ENCODE results near the gene DNAJA3. TPM values are rescaled to one million over a fixed set of nuclear protein-coding genes. Genes with fewer than 3 reads are reported as not detected.

The DNAJA3 gene
- total RNA-seq, 1 experiment from 2014 or later = 93.3 TPM

DNA sequence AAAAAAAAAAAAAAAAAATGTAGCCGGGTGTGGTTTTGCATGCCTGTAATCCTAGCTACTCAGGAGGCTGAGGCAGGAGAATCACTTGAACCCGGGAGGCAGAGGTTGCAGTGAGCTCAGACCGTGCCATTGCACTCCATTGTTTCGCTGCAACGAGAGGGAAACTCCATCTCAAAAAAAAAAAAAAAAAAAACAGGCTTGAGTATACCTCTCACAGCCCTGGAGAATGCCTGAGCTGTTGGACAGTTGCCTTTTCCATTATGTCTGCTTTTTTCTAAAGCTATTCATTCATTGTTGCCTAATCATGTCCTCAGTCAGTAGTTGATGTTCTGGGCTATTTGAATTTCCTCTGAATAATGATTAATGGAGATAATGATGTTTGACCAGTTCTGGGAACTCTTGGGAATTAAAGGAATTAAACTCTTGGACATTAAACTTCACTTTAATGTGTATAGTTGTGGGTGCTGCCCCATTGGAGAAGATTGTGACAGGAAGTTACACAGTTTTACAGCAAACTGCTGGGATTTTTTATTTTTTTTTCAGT lies 62.4 kb downstream of the DNAJA3 start:
- Histone ChIP-seq H3K79me2 (ENCODE audit: insufficient read depth, low read length) (peaks cover 64% of the 10 kb centered on the region), H3K27ac (ENCODE audit: low read depth, low read length) (peak overlapping the region; percentile 52; the same call in 1 of the 2 replicates), H3K4me3 (replicated peaks in 1 of 2; ENCODE audit: low read depth in 1 of 2, low read length in 2 of 2) (no peak overlapping the region), H3K9me2 (ENCODE audit: insufficient read depth) (no peaks in the 10 kb centered on the region), H3K9me3 (ENCODE audit: control insufficient read depth in 1 of 2, insufficient read depth in 1 of 2, low read depth in 1 of 2, low read length in 2 of 2) (no peaks in the 10 kb centered on the region), H3K9ac (ENCODE audit: low read length) (no peak overlapping the region), H3K27me3 (ENCODE audit: insufficient read depth, low read length) (no peaks in the 10 kb centered on the region), H2AFZ (ENCODE audit: low read depth, low read length, poor library complexity, severe bottlenecking) (no peak overlapping the region), H3K36me3 (ENCODE audit: control insufficient read depth in 1 of 2, insufficient read depth in 2 of 2, low read length in 2 of 2) (peaks cover 3 to 4% of the 10 kb centered on the region in 2 experiments; a peak in 3 of 4 replicates), H3K4me2 (ENCODE audit: low read length) (peak overlapping the region; percentile 7; the same call in 1 of the 2 replicates), H3K4me1 (ENCODE audit: control insufficient read depth in 1 of 2, insufficient read depth in 2 of 2, low read length in 2 of 2) (peaks cover 19 to 37% of the 10 kb centered on the region in 2 experiments), H4K20me1 (ENCODE audit: insufficient read depth) (no peaks in the 10 kb centered on the region)
- ChIA-PET CTCF (no interaction called here), RAD21 (ENCODE audit: low non-redundant PET in 1 of 2, low total read pairs in 2 of 2, uncharacterized antibody in 2 of 2, unreplicated experiment in 2 of 2) (no interaction called here), POLR2A (interaction anchor here (2.5 kb wide), 1 partner anchor 12 kb away, joined by 10 read pairs; the partner anchor contains the start of gene HMOX2)
- no TSS peak for BruUV-seq (replicated peaks)
- intact Hi-C loops (cut with micrococcal nuclease) = no loop called here
- ATAC-seq = no peak
- no peak for DNase-seq (ENCODE audit: low read depth, low spot score)
- TF ChIP-seq FOSL1 (IDR thresholded peaks at IDR 0.05; ENCODE audit: low read depth) (no peak), RAD21 (IDR thresholded peaks at IDR 0.05; ENCODE audit: low read depth) (no peak), POLR2A (IDR thresholded peaks at IDR 0.05; ENCODE audit: borderline replicate concordance, extremely low read depth, insufficient read depth, insufficient read length) (no peak)

DNA sequence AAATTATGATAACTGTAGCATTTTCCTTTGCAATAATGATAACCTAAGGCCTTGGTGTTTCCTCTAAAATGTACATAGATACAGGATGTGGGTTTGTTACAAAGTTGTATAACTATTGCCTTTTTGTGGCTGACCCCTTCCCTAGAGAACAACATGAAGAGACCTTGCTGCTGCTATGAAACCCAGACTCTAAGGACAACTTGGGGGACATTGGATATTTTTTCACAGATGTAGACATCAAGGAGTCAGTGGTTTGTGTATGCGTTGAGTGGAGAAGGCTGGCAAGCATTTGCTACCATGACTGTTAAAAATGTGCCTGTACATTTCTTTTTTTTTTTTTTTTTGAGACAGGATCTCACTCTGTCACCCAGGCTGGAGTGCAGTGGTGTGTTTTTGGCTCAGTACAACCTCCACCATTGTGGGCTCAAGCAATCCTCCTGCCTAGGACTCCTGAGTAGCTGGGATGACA lies 62.9 kb downstream of the DNAJA3 start:
- ChIA-PET POLR2A (interaction anchor here (2.5 kb wide), 1 partner anchor 13 kb away, joined by 10 read pairs; the partner anchor contains the start of gene HMOX2), CTCF (no interaction called here), RAD21 (ENCODE audit: low non-redundant PET in 1 of 2, low total read pairs in 2 of 2, uncharacterized antibody in 2 of 2, unreplicated experiment in 2 of 2) (no interaction called here)
- BruUV-seq (replicated peaks) = no TSS peak
- peak overlapping the region; percentile 52; the same call in 1 of the 2 replicates for H3K27ac ChIP-seq (ENCODE audit: low read depth, low read length)
- peaks cover 64% of the 10 kb centered on the region for H3K79me2 ChIP-seq (ENCODE audit: insufficient read depth, low read length)
- no peak overlapping the region for H3K4me3 ChIP-seq (replicated peaks in 1 of 2; ENCODE audit: low read depth in 1 of 2, low read length in 2 of 2)
- H4K20me1 ChIP-seq (ENCODE audit: insufficient read depth) = no peaks in the 10 kb centered on the region; the same call in 1 of the 2 replicates
- peak; percentile 48; the same call in 1 of the 2 replicates for ATAC-seq
- H3K9ac ChIP-seq (ENCODE audit: low read length) = peak overlapping the region; percentile 6; the same call in 1 of the 2 replicates
- H3K4me2 ChIP-seq (ENCODE audit: low read length) = peak overlapping the region; percentile 7; the same call in 1 of the 2 replicates
- no peaks in the 10 kb centered on the region for H3K9me3 ChIP-seq (ENCODE audit: control insufficient read depth in 1 of 2, insufficient read depth in 1 of 2, low read depth in 1 of 2, low read length in 2 of 2)
- no peak overlapping the region for H2AFZ ChIP-seq (ENCODE audit: low read depth, low read length, poor library complexity, severe bottlenecking)
- H3K4me1 ChIP-seq (ENCODE audit: control insufficient read depth in 1 of 2, insufficient read depth in 2 of 2, low read length in 2 of 2) = peaks cover 23 to 42% of the 10 kb centered on the region in 2 experiments
- peaks cover 3 to 4% of the 10 kb centered on the region in 2 experiments; a peak in 3 of 4 replicates for H3K36me3 ChIP-seq (ENCODE audit: control insufficient read depth in 1 of 2, insufficient read depth in 2 of 2, low read length in 2 of 2)
- H3K9me2 ChIP-seq (ENCODE audit: insufficient read depth) = no peaks in the 10 kb centered on the region
- H3K27me3 ChIP-seq (ENCODE audit: insufficient read depth, low read length) = no peaks in the 10 kb centered on the region
- intact Hi-C loops (cut with micrococcal nuclease) = no loop called here
- DNase-seq (ENCODE audit: low read depth, low spot score) = no peak
- TF ChIP-seq SIN3A (IDR thresholded peaks at IDR 0.05; ENCODE audit: low read depth) (no peak), ZNF274 (IDR thresholded peaks at IDR 0.05; ENCODE audit: low read depth, low read length) (no peak), CBX3 (IDR thresholded peaks at IDR 0.05; ENCODE audit: low read depth) (no peak), CTCF (IDR thresholded peaks at IDR 0.05 in 2 of 3, conservative IDR thresholded peaks at IDR 0.05 in 1 of 3; ENCODE audit: borderline replicate concordance in 1 of 3, insufficient read depth in 1 of 3, low read depth in 2 of 3, low read length in 2 of 3) (no peak), TCF7L2 (IDR thresholded peaks at IDR 0.05; ENCODE audit: borderline replicate concordance, extremely low read depth, insufficient read depth, insufficient read length) (no peak), EGR1 (IDR thresholded peaks at IDR 0.05; ENCODE audit: low read depth) (no peak)
- TF ChIP-seq, protein P1, sequence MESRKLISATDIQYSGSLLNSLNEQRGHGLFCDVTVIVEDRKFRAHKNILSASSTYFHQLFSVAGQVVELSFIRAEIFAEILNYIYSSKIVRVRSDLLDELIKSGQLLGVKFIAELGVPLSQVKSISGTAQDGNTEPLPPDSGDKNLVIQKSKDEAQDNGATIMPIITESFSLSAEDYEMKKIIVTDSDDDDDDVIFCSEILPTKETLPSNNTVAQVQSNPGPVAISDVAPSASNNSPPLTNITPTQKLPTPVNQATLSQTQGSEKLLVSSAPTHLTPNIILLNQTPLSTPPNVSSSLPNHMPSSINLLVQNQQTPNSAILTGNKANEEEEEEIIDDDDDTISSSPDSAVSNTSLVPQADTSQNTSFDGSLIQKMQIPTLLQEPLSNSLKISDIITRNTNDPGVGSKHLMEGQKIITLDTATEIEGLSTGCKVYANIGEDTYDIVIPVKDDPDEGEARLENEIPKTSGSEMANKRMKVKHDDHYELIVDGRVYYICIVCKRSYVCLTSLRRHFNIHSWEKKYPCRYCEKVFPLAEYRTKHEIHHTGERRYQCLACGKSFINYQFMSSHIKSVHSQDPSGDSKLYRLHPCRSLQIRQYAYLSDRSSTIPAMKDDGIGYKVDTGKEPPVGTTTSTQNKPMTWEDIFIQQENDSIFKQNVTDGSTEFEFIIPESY (IDR thresholded peaks at IDR 0.05; ENCODE audit: extremely low read depth, insufficient replicate concordance, low read length) = no peak
- TF ChIP-seq, protein P2, sequence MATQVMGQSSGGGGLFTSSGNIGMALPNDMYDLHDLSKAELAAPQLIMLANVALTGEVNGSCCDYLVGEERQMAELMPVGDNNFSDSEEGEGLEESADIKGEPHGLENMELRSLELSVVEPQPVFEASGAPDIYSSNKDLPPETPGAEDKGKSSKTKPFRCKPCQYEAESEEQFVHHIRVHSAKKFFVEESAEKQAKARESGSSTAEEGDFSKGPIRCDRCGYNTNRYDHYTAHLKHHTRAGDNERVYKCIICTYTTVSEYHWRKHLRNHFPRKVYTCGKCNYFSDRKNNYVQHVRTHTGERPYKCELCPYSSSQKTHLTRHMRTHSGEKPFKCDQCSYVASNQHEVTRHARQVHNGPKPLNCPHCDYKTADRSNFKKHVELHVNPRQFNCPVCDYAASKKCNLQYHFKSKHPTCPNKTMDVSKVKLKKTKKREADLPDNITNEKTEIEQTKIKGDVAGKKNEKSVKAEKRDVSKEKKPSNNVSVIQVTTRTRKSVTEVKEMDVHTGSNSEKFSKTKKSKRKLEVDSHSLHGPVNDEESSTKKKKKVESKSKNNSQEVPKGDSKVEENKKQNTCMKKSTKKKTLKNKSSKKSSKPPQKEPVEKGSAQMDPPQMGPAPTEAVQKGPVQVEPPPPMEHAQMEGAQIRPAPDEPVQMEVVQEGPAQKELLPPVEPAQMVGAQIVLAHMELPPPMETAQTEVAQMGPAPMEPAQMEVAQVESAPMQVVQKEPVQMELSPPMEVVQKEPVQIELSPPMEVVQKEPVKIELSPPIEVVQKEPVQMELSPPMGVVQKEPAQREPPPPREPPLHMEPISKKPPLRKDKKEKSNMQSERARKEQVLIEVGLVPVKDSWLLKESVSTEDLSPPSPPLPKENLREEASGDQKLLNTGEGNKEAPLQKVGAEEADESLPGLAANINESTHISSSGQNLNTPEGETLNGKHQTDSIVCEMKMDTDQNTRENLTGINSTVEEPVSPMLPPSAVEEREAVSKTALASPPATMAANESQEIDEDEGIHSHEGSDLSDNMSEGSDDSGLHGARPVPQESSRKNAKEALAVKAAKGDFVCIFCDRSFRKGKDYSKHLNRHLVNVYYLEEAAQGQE (IDR thresholded peaks at IDR 0.05; ENCODE audit: low read depth) = no peak
